Chondrocyte (in vitro differentiated cells): ENCODE data around the gene RFWD3. TPM values are rescaled to one million over a fixed set of nuclear protein-coding genes. Genes with fewer than 3 reads are reported as not detected.

Experiments
- DNase-seq: peaks from one replicate; pipeline ENCODE4 v3.0.0; 2021; ENCODE audit warnings: mixed read lengths, low spot score
- H3K27ac Mint-ChIP-seq: one replicate; pipeline ENCODE4 v1.8.0; 2021; ENCODE audit warnings: mild to moderate bottlenecking, moderate library complexity, mixed read lengths; ENCODE audit not compliant: unreplicated experiment
- H3K27me3 Mint-ChIP-seq: 2 replicates; pipeline ENCODE4 v1.8.0; 2021; ENCODE audit warnings: low read depth, mixed read lengths
- H3K36me3 Mint-ChIP-seq: 2 replicates; pipeline ENCODE4 v1.8.0; 2021; ENCODE audit warnings: low read depth, mixed read lengths
- H3K4me1 Mint-ChIP-seq: 2 replicates; pipeline ENCODE4 v1.8.0; 2021; ENCODE audit warnings: low read depth, mild to moderate bottlenecking, mixed read lengths
- H3K4me3 Mint-ChIP-seq: one replicate; pipeline ENCODE4 v1.8.0; 2021; ENCODE audit warnings: mild to moderate bottlenecking, moderate library complexity, mixed read lengths; ENCODE audit not compliant: unreplicated experiment
- H3K9me3 Mint-ChIP-seq: 2 replicates; pipeline ENCODE4 v1.8.0; 2021; ENCODE audit warnings: low read depth, mixed read lengths
- total RNA-seq: library from RNA; stranded (reverse); gene quantifications from 3 replicates; pipeline ENCODE4 v1.2.1, GENCODE V29; 2021
- TF ChIP-seq, protein P1 (sequence below): fragments of 200-600 bp; sonication (generic); IDR thresholded peaks from 2 replicates; pipeline ENCODE4 v1.5.0; 2021; ENCODE audit warnings: antibody characterized with exemption, mild to moderate bottlenecking, moderate library complexity

RFWD3 gene
- total RNA-seq, 1 donor from 2014 or later: 23.2 TPM

GRCh38 chr16:74607962-74608356, 58.7 kb downstream of the RFWD3 start:
- DNase-seq: peak; percentile 13
- Mint-ChIP-seq H3K27me3 (no peaks in the 10 kb centered on the region), H3K4me3 (peak overlapping the region; percentile 99), H3K36me3 (no peaks in the 10 kb centered on the region), H3K9me3 (no peaks in the 10 kb centered on the region), H3K4me1 (peaks cover 53% of the 10 kb centered on the region), H3K27ac (peak overlapping the region; percentile 99)
- TF ChIP-seq, protein P1, sequence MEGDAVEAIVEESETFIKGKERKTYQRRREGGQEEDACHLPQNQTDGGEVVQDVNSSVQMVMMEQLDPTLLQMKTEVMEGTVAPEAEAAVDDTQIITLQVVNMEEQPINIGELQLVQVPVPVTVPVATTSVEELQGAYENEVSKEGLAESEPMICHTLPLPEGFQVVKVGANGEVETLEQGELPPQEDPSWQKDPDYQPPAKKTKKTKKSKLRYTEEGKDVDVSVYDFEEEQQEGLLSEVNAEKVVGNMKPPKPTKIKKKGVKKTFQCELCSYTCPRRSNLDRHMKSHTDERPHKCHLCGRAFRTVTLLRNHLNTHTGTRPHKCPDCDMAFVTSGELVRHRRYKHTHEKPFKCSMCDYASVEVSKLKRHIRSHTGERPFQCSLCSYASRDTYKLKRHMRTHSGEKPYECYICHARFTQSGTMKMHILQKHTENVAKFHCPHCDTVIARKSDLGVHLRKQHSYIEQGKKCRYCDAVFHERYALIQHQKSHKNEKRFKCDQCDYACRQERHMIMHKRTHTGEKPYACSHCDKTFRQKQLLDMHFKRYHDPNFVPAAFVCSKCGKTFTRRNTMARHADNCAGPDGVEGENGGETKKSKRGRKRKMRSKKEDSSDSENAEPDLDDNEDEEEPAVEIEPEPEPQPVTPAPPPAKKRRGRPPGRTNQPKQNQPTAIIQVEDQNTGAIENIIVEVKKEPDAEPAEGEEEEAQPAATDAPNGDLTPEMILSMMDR: no peak

DNA sequence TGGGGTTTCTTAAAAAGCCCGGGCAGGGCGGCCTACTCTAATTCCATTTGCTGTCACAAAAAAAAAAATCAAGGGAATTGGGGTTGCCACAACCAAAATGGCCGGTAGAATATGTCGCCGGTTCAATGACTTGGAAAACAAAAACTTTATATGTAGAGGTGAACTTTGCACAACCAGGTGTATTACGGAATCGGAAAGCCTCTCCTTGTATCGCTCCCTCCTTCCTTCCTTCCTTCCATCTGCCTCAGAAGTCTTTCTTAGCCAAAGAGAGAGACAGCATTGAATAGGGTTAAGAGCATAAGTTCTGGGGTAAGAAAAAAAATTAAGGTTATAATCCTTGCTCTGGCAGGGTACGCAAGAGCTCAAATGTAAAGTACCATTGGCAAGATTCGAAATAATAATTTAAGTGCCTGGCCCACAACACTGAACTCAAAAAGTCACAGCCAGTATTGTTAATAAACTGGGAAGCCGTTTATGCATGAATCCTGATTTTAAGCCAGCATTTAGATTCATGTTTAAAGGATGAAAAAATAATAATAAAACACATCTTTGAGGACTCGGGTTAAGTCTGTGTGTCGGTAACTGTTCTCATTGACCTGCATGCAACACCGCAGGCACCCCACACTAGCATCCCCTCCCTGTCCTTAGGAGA, 59.2 kb downstream of the RFWD3 start:
- Mint-ChIP-seq H3K27me3 (no peaks in the 10 kb centered on the region), H3K9me3 (no peaks in the 10 kb centered on the region), H3K4me1 (peaks cover 55% of the 10 kb centered on the region), H3K4me3 (peak overlapping the region; percentile 99), H3K36me3 (no peaks in the 10 kb centered on the region), H3K27ac (peak overlapping the region; percentile 99)
- DNase-seq: no peak
- TF ChIP-seq, protein P1: no peak

DNA sequence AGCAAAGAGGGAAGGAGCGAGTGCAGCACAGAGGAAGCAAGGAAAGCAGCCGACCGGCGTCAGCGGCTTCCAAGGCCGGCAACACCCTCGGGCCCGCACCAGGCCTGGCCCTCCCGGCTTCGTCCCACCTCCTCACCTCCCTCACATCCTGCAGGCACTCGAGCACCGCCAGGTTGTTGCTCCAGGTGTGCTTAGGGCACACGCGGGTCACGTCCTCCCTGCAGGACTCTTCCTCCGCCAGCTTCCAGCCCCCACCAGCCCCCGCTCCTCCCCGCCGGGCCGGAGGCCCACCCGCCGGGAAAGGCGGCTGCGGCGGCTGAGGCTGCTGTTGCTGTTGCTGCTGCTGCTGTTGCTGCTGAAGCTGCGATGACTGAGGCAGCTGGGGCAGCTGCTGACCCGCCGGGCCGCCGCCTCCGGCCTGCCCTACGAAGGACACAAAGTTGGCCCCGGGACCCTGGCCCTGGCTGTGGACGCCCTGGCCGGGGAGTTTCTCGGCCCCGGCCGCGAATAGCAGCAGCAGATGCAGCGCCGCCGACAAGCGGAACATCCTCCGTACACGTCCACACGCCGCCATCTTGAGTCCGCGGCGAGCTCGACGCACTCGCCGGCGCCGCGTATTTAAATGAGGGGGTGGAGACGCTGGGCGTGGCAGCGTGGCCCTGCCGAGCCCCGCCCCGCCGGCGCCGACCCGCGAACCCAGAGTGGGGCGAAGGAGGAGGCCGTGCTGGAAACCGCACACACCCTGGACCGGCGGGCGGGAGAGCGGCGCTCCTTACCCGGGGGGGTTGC, 60.0 kb downstream of the RFWD3 start, which contains the start of gene GLG1:
GLG1 (minus strand) TSS at position 594 of the 789 bp plus-strand sequence; CDS start at position 574, 20 bp downstream.
- H3K27ac Mint-ChIP-seq: peak within 1 kb of the TSS; percentile 99
- H3K4me3 Mint-ChIP-seq: peak within 1 kb of the TSS; percentile 99
- DNase-seq: peak; percentile 96
- H3K36me3 Mint-ChIP-seq: no peaks in the 10 kb centered on the region
- peaks cover 51% of the 10 kb centered on the region for H3K4me1 Mint-ChIP-seq
- TF ChIP-seq, protein P1: no peak
- no peaks in the 10 kb centered on the region for H3K27me3 Mint-ChIP-seq
- H3K9me3 Mint-ChIP-seq: no peaks in the 10 kb centered on the region

DNA sequence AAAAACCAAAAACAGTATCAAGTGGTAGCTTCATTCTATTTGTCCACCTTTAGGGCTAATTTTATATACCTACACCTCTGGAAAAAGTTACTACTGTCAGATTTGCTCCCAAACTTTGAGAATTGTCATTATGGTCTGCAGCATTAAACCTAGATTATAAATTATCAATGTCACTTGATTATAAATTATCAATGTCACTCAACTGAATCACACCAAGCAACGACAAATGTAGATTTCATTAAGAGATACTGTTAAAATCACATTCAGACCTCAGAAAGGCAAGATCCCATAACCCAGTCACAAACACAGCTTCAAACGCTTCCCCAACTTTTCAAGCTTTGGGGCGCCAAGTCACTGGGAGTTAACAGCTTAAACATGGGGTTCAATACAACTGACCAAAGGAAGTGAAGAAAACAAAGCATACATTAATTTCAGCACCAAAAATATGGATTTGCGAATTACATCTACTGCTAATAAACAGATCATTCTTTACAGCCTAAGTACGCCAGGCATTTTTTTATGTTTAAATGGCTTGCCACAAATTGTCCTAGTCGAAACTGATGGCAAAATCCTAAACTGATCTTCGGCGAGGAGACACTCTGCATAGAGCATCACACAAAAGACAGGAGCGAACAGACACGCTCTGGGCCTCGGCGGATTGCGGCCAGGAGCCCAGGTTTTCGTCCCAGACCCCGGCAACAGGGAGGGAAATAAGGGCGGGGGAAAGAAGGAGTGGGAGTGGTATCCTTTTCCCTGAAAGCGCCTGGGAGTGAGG, 60.7 kb downstream of the RFWD3 start:
- Mint-ChIP-seq H3K36me3 (no peaks in the 10 kb centered on the region), H3K27ac (peak overlapping the region; percentile 99), H3K4me1 (peaks cover 55% of the 10 kb centered on the region), H3K9me3 (no peaks in the 10 kb centered on the region), H3K27me3 (no peaks in the 10 kb centered on the region), H3K4me3 (peak overlapping the region; percentile 99)
- TF ChIP-seq, protein P1: no peak
- no peak for DNase-seq

- no peak for DNase-seq
- H3K27me3 Mint-ChIP-seq: no peaks in the 10 kb centered on the region
- H3K4me1 Mint-ChIP-seq: peaks cover 61% of the 10 kb centered on the region
- TF ChIP-seq, protein P1: no peak
- H3K4me3 Mint-ChIP-seq: peak overlapping the region; percentile 99
- H3K9me3 Mint-ChIP-seq: no peaks in the 10 kb centered on the region
- H3K36me3 Mint-ChIP-seq: no peaks in the 10 kb centered on the region
- H3K27ac Mint-ChIP-seq: peak overlapping the region; percentile 99
These were observed 61.3 kb downstream of the RFWD3 start for GRCh38 chr16:74605332-74605731.
